ENCODE measurements around the gene RPL38.
"Not testable (repeated sequence)": the region's sequence is repeated elsewhere in the genome, so short reads cannot be mapped to it uniquely, and the experiment has no call there.

Gene RPL38

GRCh38 chr17:74183411-74183810, 20.1 kb upstream of the RPL38 start:
- no peak for DNase-seq (ENCODE audit: low read depth)

DNA sequence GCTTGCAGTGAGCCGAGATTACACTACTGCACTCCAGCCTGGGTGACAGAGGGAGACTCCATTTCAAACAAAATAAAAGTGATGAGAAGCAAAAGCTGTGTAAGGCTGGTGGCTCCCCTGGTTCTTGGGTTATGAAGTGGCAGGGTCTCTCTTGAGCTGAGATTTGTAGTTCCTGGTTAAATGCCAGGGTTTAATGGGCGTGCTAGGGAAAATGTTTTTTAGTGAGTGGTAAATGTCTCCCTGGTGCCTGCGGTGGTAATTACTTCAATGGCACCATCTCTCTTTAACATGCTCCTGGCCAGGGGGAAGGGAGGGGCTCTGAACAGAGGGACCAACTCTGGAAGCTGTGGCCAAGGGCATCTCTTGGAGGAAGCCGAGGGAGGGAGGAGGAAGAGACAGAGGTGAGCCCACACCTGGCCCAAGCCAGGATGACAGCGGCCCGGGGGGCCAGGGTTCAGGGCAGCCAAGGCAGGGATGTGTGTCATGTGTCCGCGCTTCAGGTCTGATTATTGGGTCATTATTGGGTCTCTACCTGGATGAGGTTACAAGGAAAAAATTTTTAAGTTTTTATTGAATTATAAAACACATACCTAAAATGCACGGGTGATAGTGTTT, 17.8 kb upstream of the RPL38 start:
- no peak for DNase-seq (ENCODE audit: low read depth)

- no peak for DNase-seq (ENCODE audit: low read depth)
Observed at GRCh38 chr17:74186498-74186897, 17.0 kb upstream of the RPL38 start.

DNA sequence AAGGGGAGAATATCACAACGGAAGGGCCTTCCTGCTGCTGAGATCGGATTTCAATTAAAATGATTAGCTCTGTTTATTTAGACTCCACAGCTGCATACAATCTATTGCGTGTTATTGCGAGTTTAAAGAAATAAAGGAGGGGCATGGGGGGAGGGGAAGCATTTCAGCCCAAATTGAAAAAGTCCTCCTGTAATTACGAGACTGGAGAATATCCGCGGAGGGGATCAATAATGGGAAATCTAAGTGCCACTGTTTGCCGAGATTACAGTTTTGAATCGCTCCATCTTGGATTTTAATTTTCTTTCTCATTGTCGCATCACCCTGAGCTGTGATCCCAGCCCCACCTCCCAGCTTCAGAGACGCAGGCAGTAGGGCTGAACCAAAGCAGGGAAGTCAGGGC, 15.7 kb upstream of the RPL38 start:
- no peak for DNase-seq (ENCODE audit: low read depth)

GRCh38 chr17:74188687-74189086, 14.8 kb upstream of the RPL38 start:
- DNase-seq (ENCODE audit: low read depth), result not testable (repeated sequence)

DNA sequence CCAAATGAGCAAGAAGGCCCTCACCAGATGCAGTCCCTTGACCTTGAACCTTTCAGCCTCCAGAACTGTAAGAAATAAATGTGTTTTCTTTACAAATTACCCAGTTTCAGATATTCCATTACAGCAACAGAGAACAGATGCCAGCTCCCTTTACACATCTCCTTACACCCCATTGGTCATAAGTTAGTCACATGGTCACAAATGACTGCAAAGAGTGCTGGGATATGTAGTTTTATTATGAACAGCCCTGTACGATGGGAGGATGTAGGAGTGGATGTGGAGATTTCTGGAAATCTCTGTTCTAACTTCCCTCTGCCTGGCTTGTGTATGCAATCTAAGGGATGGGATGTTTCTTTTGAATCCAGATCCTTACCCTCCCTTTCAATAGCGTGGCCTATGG, 13.3 kb upstream of the RPL38 start:
- DNase-seq (ENCODE audit: low read depth), result peak; percentile 34

GRCh38 chr17:74190807-74191406, 12.6 kb upstream of the RPL38 start:
- no peak for DNase-seq (ENCODE audit: low read depth)

GRCh38 chr17:74192950-74193781, 10.3 kb upstream of the RPL38 start:
- DNase-seq (ENCODE audit: low read depth), result no peak

DNA sequence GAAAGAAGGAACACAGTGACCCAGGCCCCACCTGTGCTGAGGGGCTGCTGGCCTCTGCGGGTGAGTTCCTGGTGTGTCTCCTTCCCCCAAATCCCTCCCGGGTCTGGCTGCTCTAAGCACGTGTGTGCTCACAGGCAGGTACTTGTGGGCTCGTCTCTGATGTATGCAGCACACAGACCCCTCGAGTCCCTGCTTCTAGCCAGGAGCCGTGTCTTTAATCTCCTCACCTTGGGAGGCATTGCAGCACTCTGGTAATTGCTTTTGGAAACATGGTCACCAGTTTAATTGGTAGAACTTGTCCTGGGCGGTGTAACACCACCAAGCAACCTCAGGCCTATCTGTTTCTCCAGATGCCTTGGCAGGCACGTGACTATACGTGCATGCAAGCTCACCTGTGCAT, 8.8 kb upstream of the RPL38 start:
- DNase-seq (ENCODE audit: low read depth), result no peak

- DNase-seq (ENCODE audit: low read depth), result no peak
Observed at GRCh38 chr17:74196541-74197317, 6.7 kb upstream of the RPL38 start.

DNA sequence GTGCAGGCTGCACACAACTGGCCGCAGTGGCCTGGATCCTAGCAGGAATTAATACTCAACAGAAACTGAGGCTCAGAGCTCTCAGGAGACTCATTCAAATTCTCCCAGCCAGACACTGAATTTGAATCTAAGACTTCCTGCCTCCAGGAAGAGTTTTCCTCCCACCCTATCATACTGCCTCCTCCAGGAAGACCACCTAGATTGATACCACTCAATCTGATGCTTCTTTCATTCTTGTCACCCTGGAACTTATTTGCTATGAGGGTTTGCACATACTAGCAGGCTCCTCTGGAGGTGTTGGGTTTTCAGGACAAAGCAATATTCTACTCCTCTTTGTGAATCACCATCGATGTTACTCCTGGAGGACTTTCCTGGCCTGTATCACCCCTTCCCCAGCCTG, 5.7 kb upstream of the RPL38 start:
- no peak for DNase-seq (ENCODE audit: low read depth)

DNA sequence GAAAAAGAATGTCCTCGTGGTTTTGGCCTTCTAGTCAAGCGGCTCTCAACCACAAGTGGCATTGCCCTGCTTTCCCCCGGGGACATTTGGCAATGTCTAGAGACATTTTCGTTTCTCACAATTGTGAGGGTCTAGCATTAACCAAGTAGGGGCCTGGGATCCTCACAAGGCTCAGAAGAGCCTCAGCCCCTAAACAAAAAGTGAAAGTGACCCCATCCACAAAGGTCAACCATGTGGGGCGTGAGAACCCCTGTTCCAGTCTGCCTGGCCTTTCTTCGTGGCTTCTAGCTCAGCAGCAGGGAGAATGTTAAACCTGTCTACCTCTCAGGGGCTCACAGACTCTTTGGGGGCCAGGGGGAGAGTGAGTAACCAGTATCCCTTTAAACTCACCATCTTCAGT, 4.8 kb upstream of the RPL38 start:
- no peak for DNase-seq (ENCODE audit: low read depth)

GRCh38 chr17:74199306-74200092, 4.0 kb upstream of the RPL38 start:
- DNase-seq (ENCODE audit: low read depth), result no peak

DNA sequence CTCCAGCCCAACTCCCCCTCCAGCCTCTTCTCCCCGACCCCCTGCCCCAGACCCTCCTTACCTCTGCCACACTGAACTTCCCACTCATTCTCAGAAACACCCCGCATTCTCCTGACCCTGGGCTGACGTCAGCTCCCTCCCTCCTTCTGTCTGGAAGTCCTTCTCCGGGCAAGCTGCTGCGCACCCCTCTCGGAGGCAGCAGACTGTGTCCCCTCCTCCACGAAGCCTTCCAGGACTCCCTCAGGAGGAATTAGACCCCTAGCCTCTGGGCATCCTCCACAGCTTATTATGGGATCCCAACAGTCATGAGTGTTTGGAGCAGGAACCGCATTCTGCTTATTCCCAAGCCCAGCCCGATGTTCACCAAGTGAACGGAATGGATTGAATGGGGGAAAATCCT, 3.4 kb upstream of the RPL38 start:
- no peak for DNase-seq (ENCODE audit: low read depth)

DNA sequence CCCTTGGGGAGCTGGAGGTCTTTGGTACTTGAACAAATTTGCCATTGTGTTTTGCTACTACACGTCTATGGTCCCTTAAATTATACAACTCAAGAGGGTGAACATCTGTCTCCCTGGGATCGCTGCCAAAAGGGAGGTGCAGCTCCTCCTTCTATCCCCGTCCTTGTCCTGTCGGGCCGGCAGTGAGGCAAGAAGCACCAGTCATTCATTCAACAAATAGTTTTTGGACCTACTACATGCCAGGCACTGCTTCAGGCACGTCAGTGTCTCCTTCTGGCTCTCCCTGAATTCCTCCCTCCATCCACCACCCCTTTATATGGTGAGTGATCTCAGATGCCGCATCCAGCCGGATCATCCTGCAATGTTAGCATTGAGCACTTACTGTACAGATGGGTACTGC, 2.2 kb upstream of the RPL38 start:
- no peak for DNase-seq (ENCODE audit: low read depth)

DNA sequence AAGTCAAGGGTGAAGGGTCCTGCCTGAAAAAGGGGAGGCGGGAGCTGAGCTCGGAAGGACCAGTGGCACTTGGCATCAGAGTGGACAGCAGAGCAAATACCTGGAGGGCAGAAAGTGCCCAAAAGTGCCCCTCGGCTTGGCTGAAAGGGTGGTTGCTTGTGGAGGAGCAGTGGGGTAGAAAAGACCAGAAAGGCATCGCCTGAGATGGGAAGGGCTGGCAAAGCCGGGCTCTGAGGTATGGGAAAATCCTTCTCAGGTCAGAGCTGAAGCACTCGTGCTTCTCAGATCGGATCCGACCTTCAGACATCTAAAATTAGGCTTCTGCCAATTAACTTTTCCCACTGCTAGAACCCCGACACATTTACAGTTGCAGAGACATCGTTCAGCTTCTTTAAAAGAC, 1.5 kb upstream of the RPL38 start:
- no peak for DNase-seq (ENCODE audit: low read depth)

DNA sequence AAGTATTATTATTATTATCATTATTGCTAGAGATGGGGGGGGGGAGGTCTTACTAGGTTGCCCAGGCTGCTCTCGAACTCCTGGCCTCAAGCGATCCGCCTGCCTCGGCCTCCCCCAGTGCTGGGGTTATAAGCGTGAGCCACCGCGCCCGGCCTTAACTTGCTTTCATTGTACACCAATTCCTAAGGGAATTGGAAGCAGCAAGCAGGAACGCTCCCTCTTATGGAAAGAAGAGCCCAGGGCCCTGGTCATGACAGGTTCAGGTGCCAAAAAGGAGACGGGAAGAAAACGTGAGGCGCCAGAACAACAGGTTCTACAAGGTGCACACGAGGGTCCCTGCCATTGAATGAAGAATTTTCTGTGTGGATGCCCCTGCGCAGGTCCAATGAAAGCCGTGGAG, 540 bp upstream of the RPL38 start:
- DNase-seq (ENCODE audit: low read depth), result no peak

GRCh38 chr17:74204474-74204873, 996 bp downstream of the RPL38 start:
- DNase-seq (ENCODE audit: low read depth), result no peak

DNA sequence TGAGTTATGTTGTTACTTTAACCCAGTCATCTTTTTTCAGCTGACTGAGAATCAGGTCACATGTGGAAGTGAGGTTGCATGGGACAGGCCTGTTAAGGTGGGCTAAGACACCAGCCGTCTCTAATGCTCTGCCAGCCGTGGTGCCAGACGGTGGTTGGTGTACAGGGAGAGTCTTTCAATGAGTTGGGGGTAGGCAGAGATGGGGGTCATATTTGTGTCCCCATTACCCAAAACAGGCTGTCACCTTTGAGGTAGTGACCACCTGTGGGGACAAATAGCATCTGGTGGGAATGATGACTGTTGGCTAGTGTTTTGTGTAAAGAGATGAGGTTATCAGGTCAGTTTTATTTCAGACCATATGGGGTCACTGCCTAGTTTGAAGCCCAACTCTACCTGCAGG, 1.8 kb downstream of the RPL38 start:
- no peak for DNase-seq (ENCODE audit: low read depth)

DNA sequence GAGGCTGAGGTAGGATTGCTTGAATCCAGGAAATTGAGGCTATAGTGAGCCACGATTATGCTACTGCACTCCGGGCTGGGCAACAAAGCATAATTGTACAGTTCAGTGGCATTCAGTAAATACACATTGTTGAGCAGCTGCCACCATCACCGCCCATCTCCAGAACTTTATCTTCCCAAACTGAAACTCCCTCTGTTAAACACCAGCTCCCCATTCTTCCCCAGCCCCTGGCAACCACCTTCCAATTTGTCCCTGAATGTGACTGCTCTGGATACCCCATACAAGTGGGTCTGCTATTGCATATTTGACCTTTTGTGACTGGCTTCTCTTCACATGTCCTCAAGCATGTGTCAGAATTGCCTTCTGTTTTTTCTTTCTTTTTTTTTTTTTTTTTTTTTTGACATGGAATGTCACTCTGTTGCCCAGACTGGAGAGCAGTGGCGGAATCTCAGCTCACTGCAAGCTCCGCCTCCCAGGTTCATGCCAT, 2.9 kb downstream of the RPL38 start:
- DNase-seq (ENCODE audit: low read depth), result no peak

Data from fibroblast of the conjunctiva (primary cell).